GM12878 (cell line): Measurements from ENCODE around the gene SETD4. TPM values are rescaled to one million over a fixed set of nuclear protein-coding genes. Genes with fewer than 3 reads are reported as not detected.

Experiments used
- ATAC-seq: fragments of 200-7000 bp; cut with Tn5 transposase; 3 replicates; pipeline ENCODE4 v1.9.1; 2020; ENCODE audit warnings: mild to moderate bottlenecking, moderate library complexity
- BruUV-seq: library from RNA; stranded (reverse); fragments of 400-500 nt; replicated peaks from 2 replicates; lab custom pipeline; 2021; lab: Mats Ljungman, UMichigan
- CTCF ChIA-PET: fragments of 300-600 bp; sonication (Branson Sonifier 250); formaldehyde crosslinking; extraction: SDS; loops from one replicate; lab custom pipeline; 2021; ENCODE audit warnings: inconsistent platforms; lab: Yijun Ruan, JAX
- POLR2A ChIA-PET: fragments of 350-600 bp; formaldehyde crosslinking; extraction: SDS; loops from one replicate; lab custom pipeline; 2021; ENCODE audit warnings: inconsistent platforms; lab: Charles Lee
- RAD21 ChIA-PET: fragments of 300-600 bp; sonication (Branson Sonifier 250); formaldehyde crosslinking; loops from one replicate; lab custom pipeline; 2023; ENCODE audit warnings: antibody characterized with exemption; ENCODE audit not compliant: unreplicated experiment; lab: Charles Lee
- SMC1A ChIA-PET: fragments of 300-600 bp; sonication (Branson Sonifier 250); formaldehyde crosslinking; loops from one replicate; lab custom pipeline; 2023; ENCODE audit not compliant: unreplicated experiment, uncharacterized antibody; lab: Charles Lee
- DNase-seq: peaks from one replicate; pipeline ENCODE4 v3.0.0-alpha.2; 2011; ENCODE audit warnings: low read depth, low spot score
- FAIRE-seq: peaks from 3 replicates; lab custom pipeline; 2011; peaks lifted over from hg19 to GRCh38; lab: Jason Lieb, UNC
- H2AFZ ChIP-seq: 2 replicates; pipeline ENCODE4 v1.6.0; 2011; ENCODE audit warnings: low read depth, low read length, control low read depth; ENCODE audit not compliant: control insufficient read depth
- H3K27ac ChIP-seq: 2 replicates; pipeline ENCODE4 v1.5.1; 2011; ENCODE audit warnings: control low read depth; ENCODE audit not compliant: control insufficient read depth, insufficient read depth
- H3K27me3 ChIP-seq, 2 experiments: replicated peaks in 1 of 2; 2 replicates each; pipeline versions ENCODE4 v1.6.0 to v1.6.1; 2011; ENCODE audit warnings: low read length in 1 of 2; ENCODE audit not compliant: control insufficient read depth in 2 of 2, insufficient read depth in 2 of 2
- H3K36me3 ChIP-seq, 2 experiments: 2 replicates each; pipeline ENCODE4 v1.5.1; 2011; ENCODE audit warnings: low read length in 1 of 2; ENCODE audit not compliant: control insufficient read depth in 2 of 2, insufficient read depth in 2 of 2
- H3K4me1 ChIP-seq: 2 replicates; pipeline ENCODE4 v1.6.1; 2011; ENCODE audit warnings: mild to moderate bottlenecking, low read length, moderate library complexity, mixed read lengths; ENCODE audit not compliant: control insufficient read depth, insufficient read depth
- H3K4me2 ChIP-seq: 2 replicates; pipeline ENCODE4 v1.6.0; 2011; ENCODE audit warnings: control low read depth; ENCODE audit not compliant: control insufficient read depth, insufficient read depth
- H3K4me3 ChIP-seq: fragments of 200-600 bp; sonication (generic); 2 replicates; pipeline ENCODE4 v1.5.1; 2016
- H3K79me2 ChIP-seq: 2 replicates; pipeline ENCODE4 v1.6.0; 2011; ENCODE audit warnings: low read length; ENCODE audit not compliant: control insufficient read depth, insufficient read depth
- H3K9ac ChIP-seq: 2 replicates; pipeline ENCODE4 v1.8.0; 2011; ENCODE audit warnings: low read length, control low read depth, mixed read lengths; ENCODE audit not compliant: control insufficient read depth, insufficient read depth
- H3K9me3 ChIP-seq: replicated peaks from 3 replicates; pipeline ENCODE4 v1.5.1; 2011; ENCODE audit warnings: mild to moderate bottlenecking, low read length; ENCODE audit not compliant: control insufficient read depth, insufficient read depth
- H4K20me1 ChIP-seq: 2 replicates; pipeline ENCODE4 v1.6.0; 2011; ENCODE audit not compliant: control insufficient read depth, insufficient read depth
- FOXM1 ChIP-seq: IDR thresholded peaks from 2 replicates; pipeline ENCODE4 v1.6.1; 2012; ENCODE audit warnings: low read depth, mild to moderate bottlenecking, inconsistent platforms, low read length, moderate library complexity
- IRF4 ChIP-seq: IDR thresholded peaks from 2 replicates; pipeline ENCODE4 v1.6.1; 2011; ENCODE audit warnings: low read depth, low read length
- NFYA ChIP-seq: IDR thresholded peaks from 2 replicates; pipeline ENCODE4 v1.6.1; 2011; ENCODE audit warnings: low read depth, mild to moderate bottlenecking, low read length, improper control_type of control experiment, borderline replicate concordance
- NR2C2 ChIP-seq: IDR thresholded peaks from 2 replicates; pipeline ENCODE4 v1.6.1; 2011; ENCODE audit warnings: borderline replicate concordance, low read depth; ENCODE audit not compliant: control insufficient read depth, insufficient read length
- TAF1 ChIP-seq: IDR thresholded peaks from 2 replicates; pipeline ENCODE4 v1.6.1; 2011; ENCODE audit warnings: mild to moderate bottlenecking, low read depth, low read length, borderline replicate concordance
- TCF12 ChIP-seq: IDR thresholded peaks from 2 replicates; pipeline ENCODE4 v1.6.1; 2011; ENCODE audit warnings: low read depth, mild to moderate bottlenecking, low read length
- ZNF622 ChIP-seq: fragments of 450-650 bp; IDR thresholded peaks from 2 replicates; pipeline ENCODE4 v1.6.1; 2017; ENCODE audit warnings: mild to moderate bottlenecking, inconsistent platforms
- in situ Hi-C: fragments of 300-500 bp; cut with MboI; formaldehyde crosslinking; loops from 9 replicates; pipeline ENCODE4 v1.14.3; 2018; ENCODE audit warnings: mixed read lengths
- intact Hi-C: fragments of 100-400 bp; cut with micrococcal nuclease; formaldehyde crosslinking; loops from one replicate; pipeline ENCODE4 v1.14.2; 2022; ENCODE audit not compliant: unreplicated experiment
- polyA plus RNA-seq, 11 experiments: library from polyadenylated mRNA; depleted of rRNA in 4 of 11; unstranded in 6 of 11; stranded (reverse) in 5 of 11; fragments of >200 nt; fragmentation: Nextera tagmentation in 4 of 11; fragmentation: Illumina TruSeq in 1 of 11; extraction: Ambion mirVana in 4 of 11; extraction: Trizol in 1 of 11; gene quantifications; 1 replicate in 1 of 11; 2 replicates in 10 of 11; pipeline versions ENCODE4 v1.2.1 to v1.2.3, GENCODE V29; 2011 to 2016; ENCODE audit warnings: inconsistent platforms in 2 of 11, missing spikeins in 2 of 11, low read depth in 1 of 11
- total RNA-seq, 4 experiments: library from RNA; depleted of rRNA in 3 of 4; stranded (reverse); fragments of >200 nt in 3 of 4; fragmentation: Illumina TruSeq in 1 of 4; extraction: Trizol in 1 of 4; gene quantifications; 2 replicates each; pipeline versions ENCODE4 v1.2.1 to v1.2.3, GENCODE V29; 2013 to 2021
- TF ChIP-seq, protein P1 (sequence below), 3 experiments: IDR thresholded peaks in 2 of 3; conservative IDR thresholded peaks in 1 of 3; 2 replicates each; pipeline ENCODE4 v1.5.1; 2011; ENCODE audit warnings: low read depth in 3 of 3, low read length in 3 of 3, mild to moderate bottlenecking in 3 of 3, control low read depth in 2 of 3, moderate library complexity in 2 of 3, inconsistent platforms in 1 of 3, mixed read lengths in 1 of 3; ENCODE audit not compliant: control insufficient read depth in 2 of 3, insufficient read depth in 1 of 3; ENCODE audit errors: extremely low read depth in 1 of 3
- TF ChIP-seq, protein P2 (sequence below): fragments of 450-650 bp; IDR thresholded peaks from 2 replicates; pipeline ENCODE4 v1.6.1; 2017; ENCODE audit warnings: mild to moderate bottlenecking, moderate library complexity
- TF ChIP-seq, protein P3 (sequence below): fragments of 450-650 bp; formaldehyde crosslinking; IDR thresholded peaks from 2 replicates; pipeline ENCODE4 v1.5.0; 2022; ENCODE audit warnings: mild to moderate bottlenecking, missing genetic modification characterization
- TF ChIP-seq, protein P4 (sequence below): fragments of 450-650 bp; conservative IDR thresholded peaks from 2 replicates; pipeline ENCODE4 v1.6.1; 2017; ENCODE audit warnings: mild to moderate bottlenecking, moderate library complexity

Gene SETD4
- total and polyA plus RNA-seq, 10 of the 15 experiments (the other 5 are each of a cell fraction or from before 2014, with no cell fraction given) = 10.3 to 37.0 (median 18.6) TPM

DNA sequence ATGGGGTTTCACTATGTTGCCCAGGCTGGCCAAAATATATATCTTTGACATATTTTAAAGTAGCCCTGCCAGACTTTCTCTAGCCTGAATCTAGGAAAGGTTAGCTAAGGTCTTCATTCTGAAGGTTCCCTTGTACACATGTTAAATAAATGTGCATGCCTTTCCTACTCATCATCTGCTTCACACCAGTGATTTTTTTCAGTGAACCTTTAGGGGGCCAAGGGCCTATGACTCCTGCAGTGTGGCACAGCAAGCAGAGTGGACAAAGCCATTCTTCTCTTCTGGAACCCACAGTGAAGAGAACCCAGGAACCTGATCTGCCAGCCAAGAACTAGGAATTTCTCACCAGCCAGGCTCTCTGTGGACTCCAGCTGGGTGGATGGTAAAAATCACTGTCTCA is 32.4 kb upstream of the SETD4 start:
- TF ChIP-seq TCF12 (no peak), FOXM1 (no peak), TAF1 (no peak), ZNF622 (no peak), NR2C2 (no peak), NFYA (no peak), IRF4 (no peak)
- TF ChIP-seq, protein P1, sequence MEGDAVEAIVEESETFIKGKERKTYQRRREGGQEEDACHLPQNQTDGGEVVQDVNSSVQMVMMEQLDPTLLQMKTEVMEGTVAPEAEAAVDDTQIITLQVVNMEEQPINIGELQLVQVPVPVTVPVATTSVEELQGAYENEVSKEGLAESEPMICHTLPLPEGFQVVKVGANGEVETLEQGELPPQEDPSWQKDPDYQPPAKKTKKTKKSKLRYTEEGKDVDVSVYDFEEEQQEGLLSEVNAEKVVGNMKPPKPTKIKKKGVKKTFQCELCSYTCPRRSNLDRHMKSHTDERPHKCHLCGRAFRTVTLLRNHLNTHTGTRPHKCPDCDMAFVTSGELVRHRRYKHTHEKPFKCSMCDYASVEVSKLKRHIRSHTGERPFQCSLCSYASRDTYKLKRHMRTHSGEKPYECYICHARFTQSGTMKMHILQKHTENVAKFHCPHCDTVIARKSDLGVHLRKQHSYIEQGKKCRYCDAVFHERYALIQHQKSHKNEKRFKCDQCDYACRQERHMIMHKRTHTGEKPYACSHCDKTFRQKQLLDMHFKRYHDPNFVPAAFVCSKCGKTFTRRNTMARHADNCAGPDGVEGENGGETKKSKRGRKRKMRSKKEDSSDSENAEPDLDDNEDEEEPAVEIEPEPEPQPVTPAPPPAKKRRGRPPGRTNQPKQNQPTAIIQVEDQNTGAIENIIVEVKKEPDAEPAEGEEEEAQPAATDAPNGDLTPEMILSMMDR (IDR thresholded peaks at IDR 0.05 in 2 of 3, conservative IDR thresholded peaks at IDR 0.05 in 1 of 3; ENCODE audit: control insufficient read depth in 2 of 3, extremely low read depth in 1 of 3, insufficient read depth in 1 of 3, low read depth in 3 of 3, low read length in 3 of 3) = no peak
- TF ChIP-seq, protein P2, sequence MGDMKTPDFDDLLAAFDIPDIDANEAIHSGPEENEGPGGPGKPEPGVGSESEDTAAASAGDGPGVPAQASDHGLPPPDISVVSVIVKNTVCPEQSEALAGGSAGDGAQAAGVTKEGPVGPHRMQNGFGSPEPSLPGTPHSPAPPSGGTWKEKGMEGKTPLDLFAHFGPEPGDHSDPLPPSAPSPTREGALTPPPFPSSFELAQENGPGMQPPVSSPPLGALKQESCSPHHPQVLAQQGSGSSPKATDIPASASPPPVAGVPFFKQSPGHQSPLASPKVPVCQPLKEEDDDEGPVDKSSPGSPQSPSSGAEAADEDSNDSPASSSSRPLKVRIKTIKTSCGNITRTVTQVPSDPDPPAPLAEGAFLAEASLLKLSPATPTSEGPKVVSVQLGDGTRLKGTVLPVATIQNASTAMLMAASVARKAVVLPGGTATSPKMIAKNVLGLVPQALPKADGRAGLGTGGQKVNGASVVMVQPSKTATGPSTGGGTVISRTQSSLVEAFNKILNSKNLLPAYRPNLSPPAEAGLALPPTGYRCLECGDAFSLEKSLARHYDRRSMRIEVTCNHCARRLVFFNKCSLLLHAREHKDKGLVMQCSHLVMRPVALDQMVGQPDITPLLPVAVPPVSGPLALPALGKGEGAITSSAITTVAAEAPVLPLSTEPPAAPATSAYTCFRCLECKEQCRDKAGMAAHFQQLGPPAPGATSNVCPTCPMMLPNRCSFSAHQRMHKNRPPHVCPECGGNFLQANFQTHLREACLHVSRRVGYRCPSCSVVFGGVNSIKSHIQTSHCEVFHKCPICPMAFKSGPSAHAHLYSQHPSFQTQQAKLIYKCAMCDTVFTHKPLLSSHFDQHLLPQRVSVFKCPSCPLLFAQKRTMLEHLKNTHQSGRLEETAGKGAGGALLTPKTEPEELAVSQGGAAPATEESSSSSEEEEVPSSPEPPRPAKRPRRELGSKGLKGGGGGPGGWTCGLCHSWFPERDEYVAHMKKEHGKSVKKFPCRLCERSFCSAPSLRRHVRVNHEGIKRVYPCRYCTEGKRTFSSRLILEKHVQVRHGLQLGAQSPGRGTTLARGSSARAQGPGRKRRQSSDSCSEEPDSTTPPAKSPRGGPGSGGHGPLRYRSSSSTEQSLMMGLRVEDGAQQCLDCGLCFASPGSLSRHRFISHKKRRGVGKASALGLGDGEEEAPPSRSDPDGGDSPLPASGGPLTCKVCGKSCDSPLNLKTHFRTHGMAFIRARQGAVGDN = no peak
- TF ChIP-seq, protein P3, sequence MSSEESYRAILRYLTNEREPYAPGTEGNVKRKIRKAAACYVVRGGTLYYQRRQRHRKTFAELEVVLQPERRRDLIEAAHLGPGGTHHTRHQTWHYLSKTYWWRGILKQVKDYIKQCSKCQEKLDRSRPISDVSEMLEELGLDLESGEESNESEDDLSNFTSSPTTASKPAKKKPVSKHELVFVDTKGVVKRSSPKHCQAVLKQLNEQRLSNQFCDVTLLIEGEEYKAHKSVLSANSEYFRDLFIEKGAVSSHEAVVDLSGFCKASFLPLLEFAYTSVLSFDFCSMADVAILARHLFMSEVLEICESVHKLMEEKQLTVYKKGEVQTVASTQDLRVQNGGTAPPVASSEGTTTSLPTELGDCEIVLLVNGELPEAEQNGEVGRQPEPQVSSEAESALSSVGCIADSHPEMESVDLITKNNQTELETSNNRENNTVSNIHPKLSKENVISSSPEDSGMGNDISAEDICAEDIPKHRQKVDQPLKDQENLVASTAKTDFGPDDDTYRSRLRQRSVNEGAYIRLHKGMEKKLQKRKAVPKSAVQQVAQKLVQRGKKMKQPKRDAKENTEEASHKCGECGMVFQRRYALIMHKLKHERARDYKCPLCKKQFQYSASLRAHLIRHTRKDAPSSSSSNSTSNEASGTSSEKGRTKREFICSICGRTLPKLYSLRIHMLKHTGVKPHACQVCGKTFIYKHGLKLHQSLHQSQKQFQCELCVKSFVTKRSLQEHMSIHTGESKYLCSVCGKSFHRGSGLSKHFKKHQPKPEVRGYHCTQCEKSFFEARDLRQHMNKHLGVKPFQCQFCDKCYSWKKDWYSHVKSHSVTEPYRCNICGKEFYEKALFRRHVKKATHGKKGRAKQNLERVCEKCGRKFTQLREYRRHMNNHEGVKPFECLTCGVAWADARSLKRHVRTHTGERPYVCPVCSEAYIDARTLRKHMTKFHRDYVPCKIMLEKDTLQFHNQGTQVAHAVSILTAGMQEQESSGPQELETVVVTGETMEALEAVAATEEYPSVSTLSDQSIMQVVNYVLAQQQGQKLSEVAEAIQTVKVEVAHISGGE (CRISPR knock-in tag) = no peak
- TF ChIP-seq, protein P4, sequence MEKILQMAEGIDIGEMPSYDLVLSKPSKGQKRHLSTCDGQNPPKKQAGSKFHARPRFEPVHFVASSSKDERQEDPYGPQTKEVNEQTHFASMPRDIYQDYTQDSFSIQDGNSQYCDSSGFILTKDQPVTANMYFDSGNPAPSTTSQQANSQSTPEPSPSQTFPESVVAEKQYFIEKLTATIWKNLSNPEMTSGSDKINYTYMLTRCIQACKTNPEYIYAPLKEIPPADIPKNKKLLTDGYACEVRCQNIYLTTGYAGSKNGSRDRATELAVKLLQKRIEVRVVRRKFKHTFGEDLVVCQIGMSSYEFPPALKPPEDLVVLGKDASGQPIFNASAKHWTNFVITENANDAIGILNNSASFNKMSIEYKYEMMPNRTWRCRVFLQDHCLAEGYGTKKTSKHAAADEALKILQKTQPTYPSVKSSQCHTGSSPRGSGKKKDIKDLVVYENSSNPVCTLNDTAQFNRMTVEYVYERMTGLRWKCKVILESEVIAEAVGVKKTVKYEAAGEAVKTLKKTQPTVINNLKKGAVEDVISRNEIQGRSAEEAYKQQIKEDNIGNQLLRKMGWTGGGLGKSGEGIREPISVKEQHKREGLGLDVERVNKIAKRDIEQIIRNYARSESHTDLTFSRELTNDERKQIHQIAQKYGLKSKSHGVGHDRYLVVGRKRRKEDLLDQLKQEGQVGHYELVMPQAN = no peak
- FAIRE-seq = no peak
- ChIA-PET RAD21 (no interaction called here), POLR2A (no interaction called here), SMC1A (interaction anchor here (1.3 kb wide), 1 partner anchor 9 kb away, joined by 4 read pairs; no protein-coding TSS in a partner anchor), CTCF (interaction anchor here (1.2 kb wide), 1 partner anchor 32 kb away, joined by 3 read pairs; the partner anchor contains the start of gene SETD4)
- in situ Hi-C loops = no loop called here
- H3K27ac ChIP-seq = no peak overlapping the region
- DNase-seq = no peak
- H3K27me3 ChIP-seq = no peaks in the 10 kb centered on the region
- H3K4me1 ChIP-seq = no peaks in the 10 kb centered on the region
- no peak overlapping the region for H3K4me3 ChIP-seq
- no peaks in the 10 kb centered on the region for H3K79me2 ChIP-seq
- BruUV-seq = no TSS peak
- H4K20me1 ChIP-seq = no peaks in the 10 kb centered on the region
- H3K9ac ChIP-seq = no peak overlapping the region
- H3K4me2 ChIP-seq = no peak overlapping the region
- H3K36me3 ChIP-seq = no peaks in the 10 kb centered on the region
- ATAC-seq = no peak
- intact Hi-C loops = no loop called here
- peaks cover 13% of the 10 kb centered on the region; the same call in 2 of the 3 replicates for H3K9me3 ChIP-seq
- H2AFZ ChIP-seq = no peak overlapping the region
